GM10847 (cell line): ENCODE measurements around the gene DLL4.

ENCODE experiments used
- POLR2A ChIP-seq: IDR thresholded peaks from 2 replicates; pipeline ENCODE4 v1.6.1; 2011; ENCODE audit not compliant: insufficient read length; ENCODE audit errors: extremely low read depth

The DLL4 gene

GRCh38 chr15:40928821-40929659, at the start of gene DLL4:
TSS of gene DLL4 (plus strand) at chr15:40929340. CDS start at chr15:40929669, 329 bp downstream.
- TF ChIP-seq POLR2A: peak; percentile 49

- no peak for TF ChIP-seq POLR2A
Measured at GRCh38 chr15:40879609-40880008, 49.5 kb upstream of the DLL4 start.

GRCh38 chr15:40881351-40881750, 47.8 kb upstream of the DLL4 start:
- no peak for TF ChIP-seq POLR2A

- no peak for TF ChIP-seq POLR2A
Measured at GRCh38 chr15:40886586-40886985, 42.6 kb upstream of the DLL4 start.

GRCh38 chr15:40889112-40889511, 40.0 kb upstream of the DLL4 start:
- no peak for TF ChIP-seq POLR2A

DNA sequence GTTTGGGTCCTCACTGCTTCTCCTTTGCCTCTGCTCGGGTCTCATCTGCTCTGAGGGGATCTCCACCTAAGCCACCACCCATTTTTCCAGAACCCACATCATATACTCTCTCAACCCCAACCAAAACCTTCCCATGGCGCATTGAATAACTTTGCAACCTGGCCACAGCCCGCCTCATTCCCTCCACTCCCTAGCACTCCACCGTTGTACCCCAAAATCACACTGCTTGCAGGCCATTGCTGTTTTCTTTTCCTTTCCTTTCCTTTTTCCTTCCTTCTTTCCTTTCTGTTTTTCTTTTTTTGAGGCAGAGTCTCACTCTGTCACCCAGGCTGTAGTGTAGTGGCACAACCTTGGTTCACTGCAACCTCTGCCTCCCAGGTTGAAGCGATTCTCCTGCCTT, 38.0 kb upstream of the DLL4 start:
- TF ChIP-seq POLR2A: no peak

DNA sequence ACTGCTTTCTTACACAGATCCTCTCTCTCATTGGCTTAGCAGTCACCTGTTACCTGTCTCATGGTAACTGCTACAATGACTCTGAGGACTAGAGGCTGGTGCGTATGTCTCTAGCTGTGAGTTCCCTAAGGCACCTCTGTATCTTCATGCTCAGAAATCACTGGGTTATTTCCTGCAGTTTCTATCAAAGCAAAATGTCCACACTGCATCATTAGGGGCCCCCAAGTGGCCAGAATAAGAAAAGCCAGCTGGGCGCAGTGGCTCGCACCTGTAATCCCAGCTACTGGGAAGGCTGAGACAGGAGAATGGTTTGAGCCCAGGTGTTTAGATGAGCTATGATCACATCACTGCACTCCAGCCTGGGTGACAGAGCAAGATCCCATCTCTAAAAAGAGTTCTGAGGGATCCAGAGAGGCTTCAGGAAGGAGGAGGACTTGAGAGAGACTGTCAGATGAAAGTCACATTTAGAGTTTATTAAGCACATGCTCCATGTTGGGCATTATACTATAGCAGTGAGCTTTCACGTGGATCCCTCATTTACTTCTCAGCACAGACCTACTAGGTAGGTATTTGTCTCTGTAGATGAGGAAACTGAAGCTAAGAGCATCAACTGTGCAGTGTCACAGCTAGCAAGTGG, 37.2 kb upstream of the DLL4 start:
- TF ChIP-seq POLR2A: no peak

DNA sequence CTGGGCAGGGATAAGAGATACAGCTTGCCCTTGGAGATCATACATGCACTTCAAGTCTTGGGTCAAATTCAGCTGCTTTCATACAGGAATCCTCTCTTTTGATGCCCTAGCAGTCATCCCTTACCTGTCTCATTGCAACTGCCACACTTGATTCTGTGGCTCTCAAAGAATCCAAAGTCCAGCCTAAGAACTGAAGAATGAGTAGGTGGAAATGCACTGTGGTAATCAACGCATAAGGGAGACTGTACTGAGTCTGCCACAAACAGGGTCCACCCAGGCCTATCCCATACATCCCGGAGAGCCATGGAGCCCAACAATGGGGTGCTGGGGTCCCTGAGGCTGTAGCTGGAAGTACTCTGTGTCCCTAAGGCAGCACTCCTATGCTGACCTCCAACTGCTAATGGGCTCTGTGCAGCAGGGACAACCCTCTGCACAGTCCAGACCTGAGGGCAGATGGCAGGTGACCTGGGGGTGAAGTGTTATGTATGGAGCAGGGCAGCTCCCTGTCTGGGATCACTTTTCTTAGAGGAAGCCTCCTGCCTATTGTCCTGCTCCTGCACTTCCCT, 36.6 kb upstream of the DLL4 start:
- TF ChIP-seq POLR2A: no peak

GRCh38 chr15:40893019-40893670, 36.0 kb upstream of the DLL4 start:
- no peak for TF ChIP-seq POLR2A

DNA sequence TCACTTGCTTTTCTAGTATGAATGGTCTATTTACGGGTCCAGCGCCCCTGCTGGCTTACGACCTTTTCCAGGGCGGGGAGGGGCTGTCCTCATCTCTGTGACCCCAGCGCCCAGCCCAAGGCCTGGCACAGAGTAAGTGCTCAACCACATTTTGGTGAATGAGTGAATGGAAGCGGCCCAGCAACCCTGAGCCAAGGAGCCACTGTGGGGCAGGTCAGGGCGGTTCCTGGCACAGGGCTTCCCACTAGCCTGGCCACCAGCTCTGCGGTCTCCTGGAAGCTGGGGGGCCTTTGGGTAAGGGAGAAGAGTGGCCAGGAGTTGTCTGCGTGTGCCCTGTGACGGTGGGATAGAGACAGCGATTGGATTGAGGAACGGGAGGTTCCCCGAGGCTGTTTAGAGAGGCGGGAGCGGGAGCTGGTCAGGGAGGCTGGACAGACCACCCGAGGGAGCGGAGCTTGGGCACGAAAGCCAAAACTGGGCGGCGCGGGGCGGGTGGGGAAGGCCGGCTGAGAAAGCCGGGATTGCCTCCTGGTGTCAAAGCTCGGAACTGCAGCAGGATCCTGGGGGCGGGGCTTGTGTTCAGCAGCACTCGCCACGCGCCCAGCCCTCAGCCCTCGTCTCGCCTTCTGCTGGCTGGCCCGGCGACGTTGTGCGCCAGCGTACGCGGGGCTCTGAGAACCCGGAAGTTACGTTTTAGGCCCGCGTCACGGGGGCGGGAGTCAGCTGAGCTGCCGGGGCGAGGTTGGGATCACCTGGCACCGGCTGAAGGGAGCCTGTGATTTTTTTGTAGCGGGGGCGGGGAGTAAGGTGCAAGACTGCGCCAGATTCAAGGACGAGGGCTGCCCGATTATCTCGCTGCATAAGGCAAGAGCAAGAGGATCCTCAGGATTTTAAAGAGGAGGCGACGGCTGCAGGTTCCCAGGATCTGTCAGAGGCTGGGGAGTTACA, 35.1 kb upstream of the DLL4 start, which contains the start of gene VPS18:
TSS of gene VPS18 (plus strand) at position 718 of the 948 bp plus-strand sequence. CDS start 319 bp downstream, outside the sequence.
- peak; percentile 54 for TF ChIP-seq POLR2A

GRCh38 chr15:40894681-40895448, 34.3 kb upstream of the DLL4 start:
- no peak for TF ChIP-seq POLR2A

DNA sequence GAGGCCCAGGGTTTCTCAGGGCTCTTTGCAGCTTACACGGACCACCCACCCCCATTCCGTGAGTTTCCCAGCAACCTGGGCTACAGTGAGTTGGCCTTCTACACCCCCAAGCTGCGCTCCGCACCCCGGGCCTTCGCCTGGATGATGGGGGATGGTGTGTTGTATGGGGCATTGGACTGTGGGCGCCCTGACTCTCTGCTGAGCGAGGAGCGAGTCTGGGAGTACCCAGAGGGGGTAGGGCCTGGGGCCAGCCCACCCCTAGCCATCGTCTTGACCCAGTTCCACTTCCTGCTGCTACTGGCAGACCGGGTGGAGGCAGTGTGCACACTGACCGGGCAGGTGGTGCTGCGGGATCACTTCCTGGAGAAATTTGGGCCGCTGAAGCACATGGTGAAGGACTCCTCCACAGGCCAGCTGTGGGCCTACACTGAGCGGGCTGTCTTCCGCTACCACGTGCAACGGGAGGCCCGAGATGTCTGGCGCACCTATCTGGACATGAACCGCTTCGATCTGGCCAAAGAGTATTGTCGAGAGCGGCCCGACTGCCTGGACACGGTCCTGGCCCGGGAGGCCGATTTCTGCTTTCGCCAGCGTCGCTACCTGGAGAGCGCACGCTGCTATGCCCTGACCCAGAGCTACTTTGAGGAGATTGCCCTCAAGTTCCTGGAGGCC, 29.5 kb upstream of the DLL4 start:
- no peak for TF ChIP-seq POLR2A

DNA sequence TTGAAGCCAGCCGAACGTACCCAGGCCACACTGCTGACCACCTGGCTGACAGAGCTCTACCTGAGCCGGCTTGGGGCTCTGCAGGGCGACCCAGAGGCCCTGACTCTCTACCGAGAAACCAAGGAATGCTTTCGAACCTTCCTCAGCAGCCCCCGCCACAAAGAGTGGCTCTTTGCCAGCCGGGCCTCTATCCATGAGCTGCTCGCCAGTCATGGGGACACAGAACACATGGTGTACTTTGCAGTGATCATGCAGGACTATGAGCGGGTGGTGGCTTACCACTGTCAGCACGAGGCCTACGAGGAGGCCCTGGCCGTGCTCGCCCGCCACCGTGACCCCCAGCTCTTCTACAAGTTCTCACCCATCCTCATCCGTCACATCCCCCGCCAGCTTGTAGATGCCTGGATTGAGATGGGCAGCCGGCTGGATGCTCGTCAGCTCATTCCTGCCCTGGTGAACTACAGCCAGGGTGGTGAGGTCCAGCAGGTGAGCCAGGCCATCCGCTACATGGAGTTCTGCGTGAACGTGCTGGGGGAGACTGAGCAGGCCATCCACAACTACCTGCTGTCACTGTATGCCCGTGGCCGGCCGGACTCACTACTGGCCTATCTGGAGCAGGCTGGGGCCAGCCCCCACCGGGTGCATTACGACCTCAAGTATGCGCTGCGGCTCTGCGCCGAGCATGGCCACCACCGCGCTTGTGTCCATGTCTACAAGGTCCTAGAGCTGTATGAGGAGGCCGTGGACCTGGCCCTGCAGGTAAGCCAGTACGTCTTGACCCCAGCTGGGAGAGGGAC, 28.7 kb upstream of the DLL4 start:
- no peak for TF ChIP-seq POLR2A

DNA sequence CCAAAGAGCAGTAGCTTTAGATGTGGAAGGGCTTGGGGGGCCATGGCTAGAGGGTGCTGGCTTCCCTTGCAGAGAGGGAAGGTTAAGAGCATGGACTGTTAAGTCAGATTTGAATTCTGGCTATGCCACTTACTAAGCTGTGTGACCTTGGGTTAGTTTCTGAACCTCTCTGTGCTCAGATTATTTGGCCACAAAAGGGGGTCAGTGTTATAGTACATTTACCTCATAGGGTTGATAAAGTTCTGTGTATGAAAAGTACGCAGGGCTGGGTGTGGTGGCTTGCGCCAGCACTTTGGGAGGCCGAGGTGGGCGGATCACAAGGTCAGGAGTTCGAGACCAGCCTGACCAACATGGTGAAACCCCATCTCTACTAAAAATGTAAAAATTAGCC, 28.1 kb upstream of the DLL4 start:
- no peak for TF ChIP-seq POLR2A
